Measurements from ENCODE around the gene DDX4.

DNA sequence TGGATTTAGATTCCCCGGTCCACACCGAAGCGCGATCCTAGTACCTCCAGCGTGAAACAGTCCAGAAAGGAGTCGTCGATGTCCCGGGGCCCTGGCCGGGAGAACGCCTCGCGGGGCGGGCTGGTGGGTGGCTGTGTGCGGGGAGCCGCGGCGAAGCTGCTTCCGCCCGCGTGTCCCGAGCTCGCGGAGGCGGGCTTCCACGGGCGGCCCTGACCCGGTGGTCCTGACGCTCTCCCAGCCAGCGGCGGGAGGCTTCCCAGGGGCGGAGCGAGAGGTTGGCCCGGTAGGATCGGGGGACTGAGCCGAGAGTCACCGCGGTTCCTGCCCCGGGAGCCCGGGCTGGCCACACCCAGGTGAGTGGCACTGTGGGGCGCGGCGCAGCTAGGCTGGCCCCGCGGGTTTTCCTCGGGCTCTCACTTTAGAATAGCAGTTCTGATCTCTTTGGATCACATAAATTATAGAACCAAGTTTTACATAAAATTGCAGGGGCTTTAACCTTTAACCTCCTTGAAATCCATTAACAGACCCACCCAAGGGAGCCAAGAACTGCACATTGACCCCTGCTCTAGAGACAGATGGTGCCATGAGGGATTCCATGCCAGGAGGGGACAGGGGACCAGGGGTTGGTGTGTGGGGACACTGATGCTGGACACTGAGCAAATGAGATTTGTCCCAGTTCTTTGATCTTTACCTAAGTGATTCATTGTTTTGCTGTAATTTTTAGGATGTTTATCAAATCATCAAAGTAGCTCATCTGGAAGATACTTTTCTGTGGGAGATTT, 84.1 kb downstream of the DDX4 start:
- TF ChIP-seq ZNF384 (IDR thresholded peaks at IDR 0.05) (no peak), FOXK2 (IDR thresholded peaks at IDR 0.05) (no peak), BHLHE40 (IDR thresholded peaks at IDR 0.05; ENCODE audit: borderline replicate concordance) (no peak), FOXM1 (IDR thresholded peaks at IDR 0.05; ENCODE audit: borderline replicate concordance) (no peak), TARDBP (IDR thresholded peaks at IDR 0.05) (no peak), FOXA1 (IDR thresholded peaks at IDR 0.05) (no peak), ELF4 (IDR thresholded peaks at IDR 0.05) (no peak), SUZ12 (IDR thresholded peaks at IDR 0.05) (no peak), ARNT (IDR thresholded peaks at IDR 0.05) (no peak), SP1 (IDR thresholded peaks at IDR 0.05) (no peak)
